Large intestine (tissue), 3 donors: ENCODE data around the gene GNAZ. TPM values are rescaled to one million over a fixed set of nuclear protein-coding genes. Genes with fewer than 3 reads are reported as not detected.

Source experiments
- DNase-seq, 2 donors: peaks; one replicate each; pipeline versions ENCODE4 v3.0.0 to v3.0.0-alpha.2; 2013
- H3K27ac ChIP-seq: one replicate; pipeline ENCODE4 v1.5.1; 2013; ENCODE audit warnings: low read length
- H3K27me3 ChIP-seq: 2 replicates; pipeline ENCODE4 v1.6.1; 2013; ENCODE audit warnings: low read length; ENCODE audit not compliant: control insufficient read depth, insufficient read depth
- H3K36me3 ChIP-seq: 2 replicates; pipeline ENCODE4 v1.6.1; 2013; ENCODE audit warnings: low read length; ENCODE audit not compliant: control insufficient read depth, insufficient read depth
- H3K4me1 ChIP-seq: one replicate; pipeline ENCODE4 v1.6.1; 2013; ENCODE audit warnings: low read length; ENCODE audit not compliant: control insufficient read depth, insufficient read depth
- H3K4me3 ChIP-seq: one replicate; pipeline ENCODE4 v1.5.1; 2013; ENCODE audit warnings: low read length
- H3K9me3 ChIP-seq: one replicate; pipeline ENCODE4 v1.6.1; 2013; ENCODE audit warnings: mild to moderate bottlenecking, low read depth, low read length, moderate library complexity; ENCODE audit not compliant: control insufficient read depth
- WGBS: methylation state at CpG from one replicate; pipeline ENCODE4 v1.1.5; 2013; ENCODE audit warnings: low lambda C conversion rate; ENCODE audit not compliant: insufficient coverage; 5-methylcytosine and 5-hydroxymethylcytosine counted together
- polyA plus RNA-seq: library from polyadenylated mRNA; unstranded; fragments of 120-200 nt; gene quantifications from one replicate; pipeline ENCODE4 v1.2.1, GENCODE V29; 2013

GNAZ gene
- polyA plus RNA-seq, 1 donor, result 4.6 TPM

DNA sequence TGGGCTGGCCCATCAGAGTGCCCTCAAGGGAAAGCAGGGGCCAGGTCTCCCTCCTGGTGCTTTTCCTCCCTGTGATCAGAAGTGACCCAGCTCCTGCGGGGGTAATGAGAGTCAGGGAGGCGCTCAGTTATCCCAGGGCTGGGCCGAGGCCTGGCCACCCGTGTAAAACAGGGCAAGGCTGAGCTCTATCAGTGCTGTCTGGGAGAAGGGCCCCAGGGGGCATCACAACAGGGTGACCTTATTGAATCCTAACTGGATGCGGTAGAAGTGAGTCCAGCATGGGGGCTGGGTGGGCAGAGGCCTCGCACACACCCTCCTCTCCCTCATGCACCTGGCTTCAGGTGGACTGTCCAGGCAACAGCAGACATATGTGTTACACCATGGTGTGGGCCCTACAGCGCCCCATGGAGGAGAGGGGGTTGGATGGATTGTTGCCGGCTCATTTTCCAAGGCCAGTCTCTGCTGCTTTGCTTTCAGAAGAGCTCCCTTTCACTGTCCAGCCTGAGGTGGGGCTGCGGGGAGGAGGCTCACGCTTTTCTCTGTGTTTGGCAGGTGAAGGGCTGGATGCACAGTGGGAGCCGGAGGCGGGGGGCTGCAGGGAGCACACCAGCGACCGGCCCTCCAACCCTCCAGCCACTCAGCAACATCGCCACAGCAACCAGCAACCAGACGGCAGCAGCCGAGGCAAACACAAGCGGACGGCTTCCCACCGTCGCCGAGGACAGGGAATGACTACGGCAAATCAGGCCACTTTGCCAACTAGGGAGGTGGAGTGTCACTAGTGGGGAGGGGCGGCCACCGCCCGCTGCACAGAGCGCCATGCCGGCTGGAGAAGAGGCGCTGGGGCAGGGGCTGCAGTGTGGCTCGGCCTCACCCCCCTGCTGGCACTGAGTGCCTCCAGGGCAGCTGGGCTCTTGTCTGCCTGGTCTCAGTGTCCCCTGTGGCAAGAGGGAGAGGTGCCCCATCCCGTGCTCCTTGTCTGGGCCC is 24.7 kb downstream of the GNAZ start:
- WGBS, result 65% methylated on average over 7 of the region's 31 CpGs

GRCh38 chr22:23095733-23096342 is 25.5 kb downstream of the GNAZ start:
- Histone ChIP-seq H3K36me3 (no peaks in the 10 kb centered on the region), H3K4me1 (no peaks in the 10 kb centered on the region), H3K9me3 (no peaks in the 10 kb centered on the region), H3K4me3 (no peak overlapping the region), H3K27ac (no peak overlapping the region), H3K27me3 (no peaks in the 10 kb centered on the region)
- no CpG with 5 or more reads among the region's 45 CpGs for WGBS
- DNase-seq, result no peak

More for the DNA sequence above, 24.7 kb downstream of the GNAZ start:
- H3K9me3 ChIP-seq, result no peaks in the 10 kb centered on the region
- H3K4me1 ChIP-seq, result no peaks in the 10 kb centered on the region
- H3K27ac ChIP-seq, result no peak overlapping the region
- no peaks in the 10 kb centered on the region for H3K27me3 ChIP-seq
- no peaks in the 10 kb centered on the region for H3K36me3 ChIP-seq
- no peak for DNase-seq
- H3K4me3 ChIP-seq, result no peak overlapping the region

- DNase-seq, result no peak
- H3K27ac ChIP-seq, result no peak overlapping the region
Observed at GRCh38 chr22:23097412-23098229, 27.3 kb downstream of the GNAZ start.

DNA sequence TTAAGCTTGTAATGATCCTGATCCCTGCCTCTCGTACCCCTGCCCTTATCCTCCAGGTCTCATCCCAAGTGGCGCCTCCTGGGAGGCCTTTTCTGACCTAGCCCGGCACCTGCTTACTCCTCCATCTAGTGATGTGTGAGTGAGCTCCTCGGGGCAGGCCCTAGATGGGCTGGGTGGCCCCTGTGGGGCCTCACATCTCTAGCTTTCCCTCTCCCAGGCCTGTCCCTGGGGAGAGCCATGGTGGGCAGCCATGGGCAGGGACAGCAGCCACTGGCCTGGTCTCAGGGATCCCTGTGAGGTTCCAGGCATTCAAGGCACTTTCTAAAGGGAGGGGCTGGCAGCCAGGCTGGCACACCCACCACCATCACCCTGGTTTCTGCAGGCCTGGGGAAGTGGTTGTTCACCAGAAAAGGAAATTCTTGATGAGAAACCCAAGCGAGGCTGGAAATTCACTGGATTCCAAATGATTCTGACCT is 27.9 kb downstream of the GNAZ start:
- no peaks in the 10 kb centered on the region for H3K9me3 ChIP-seq
- H3K4me1 ChIP-seq, result no peaks in the 10 kb centered on the region
- no peak for DNase-seq
- no peaks in the 10 kb centered on the region for H3K27me3 ChIP-seq
- H3K4me3 ChIP-seq, result no peak overlapping the region
- no peaks in the 10 kb centered on the region for H3K36me3 ChIP-seq
- peak overlapping the region; percentile 33 for H3K27ac ChIP-seq
- WGBS, result no CpG with 5 or more reads among the region's 5 CpGs

More at GRCh38 chr22:23097412-23098229, 27.3 kb downstream of the GNAZ start:
- H3K4me3 ChIP-seq, result no peak overlapping the region
- H3K27me3 ChIP-seq, result no peaks in the 10 kb centered on the region
- WGBS, result no CpG with 5 or more reads among the region's 16 CpGs
- no peaks in the 10 kb centered on the region for H3K36me3 ChIP-seq
- no peaks in the 10 kb centered on the region for H3K9me3 ChIP-seq
- no peaks in the 10 kb centered on the region for H3K4me1 ChIP-seq

GRCh38 chr22:23098718-23099530 is 28.6 kb downstream of the GNAZ start:
- WGBS, result no CpG with 5 or more reads among the region's 28 CpGs
- Histone ChIP-seq H3K27ac (peak overlapping the region; percentile 33), H3K4me3 (no peak overlapping the region), H3K9me3 (no peaks in the 10 kb centered on the region), H3K4me1 (no peaks in the 10 kb centered on the region), H3K27me3 (no peaks in the 10 kb centered on the region), H3K36me3 (no peaks in the 10 kb centered on the region)
- DNase-seq, result peak in 1 of 2 donors; percentile 19

DNA sequence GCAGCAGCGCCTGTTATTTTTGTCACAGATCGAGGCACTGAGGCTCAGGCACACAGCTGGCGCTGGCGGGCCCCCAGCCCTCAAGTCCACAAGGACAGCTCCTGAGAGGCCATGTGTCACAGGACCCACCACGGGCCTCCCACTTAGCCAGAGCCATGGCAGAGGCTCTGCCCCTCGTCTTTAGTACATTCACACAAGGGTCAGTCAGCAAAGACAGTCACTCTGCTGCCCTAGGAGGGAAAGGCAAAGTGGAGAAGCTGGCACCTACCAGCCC is 29.1 kb downstream of the GNAZ start:
- no peak overlapping the region for H3K27ac ChIP-seq
- H3K27me3 ChIP-seq, result no peaks in the 10 kb centered on the region
- H3K4me1 ChIP-seq, result no peaks in the 10 kb centered on the region
- no peak overlapping the region for H3K4me3 ChIP-seq
- H3K36me3 ChIP-seq, result no peaks in the 10 kb centered on the region
- no peak for DNase-seq
- no CpG with 5 or more reads among the region's 6 CpGs for WGBS
- no peaks in the 10 kb centered on the region for H3K9me3 ChIP-seq

- Histone ChIP-seq H3K27me3 (no peaks in the 10 kb centered on the region), H3K4me3 (no peak overlapping the region), H3K9me3 (no peaks in the 10 kb centered on the region), H3K36me3 (no peaks in the 10 kb centered on the region), H3K27ac (no peak overlapping the region), H3K4me1 (no peaks in the 10 kb centered on the region)
- no CpG with 5 or more reads among the region's 7 CpGs for WGBS
- no peak for DNase-seq
Observed at GRCh38 chr22:23100124-23100801, 29.9 kb downstream of the GNAZ start.

- Histone ChIP-seq H3K4me3 (no peak overlapping the region), H3K9me3 (no peaks in the 10 kb centered on the region), H3K4me1 (no peaks in the 10 kb centered on the region), H3K27me3 (no peaks in the 10 kb centered on the region), H3K27ac (no peak overlapping the region), H3K36me3 (no peaks in the 10 kb centered on the region)
- WGBS, result no CpG with 5 or more reads among the region's 3 CpGs
- no peak for DNase-seq
Observed at GRCh38 chr22:23101524-23101923, 31.2 kb downstream of the GNAZ start.

- no peaks in the 10 kb centered on the region for H3K9me3 ChIP-seq
- no peak for DNase-seq
- no peaks in the 10 kb centered on the region for H3K27me3 ChIP-seq
- no peaks in the 10 kb centered on the region for H3K36me3 ChIP-seq
- no CpG with 5 or more reads among the region's 10 CpGs for WGBS
- no peaks in the 10 kb centered on the region for H3K4me1 ChIP-seq
- no peak overlapping the region for H3K27ac ChIP-seq
- H3K4me3 ChIP-seq, result no peak overlapping the region
Observed at GRCh38 chr22:23102002-23102655, 31.8 kb downstream of the GNAZ start.
